ENCODE measurements around the gene IRAK3. TPM values are rescaled to one million over a fixed set of nuclear protein-coding genes. Genes with fewer than 3 reads are reported as not detected.

Gene IRAK3
- total RNA-seq, 1 experiment from 2014 or later: 0.70 TPM

- Mint-ChIP-seq H3K27me3 (ENCODE audit: low read depth) (no peaks in the 10 kb centered on the region), H3K27ac (peak overlapping the region; percentile 97), H3K4me3 (no peak overlapping the region), H3K36me3 (no peaks in the 10 kb centered on the region), H3K4me1 (peaks cover 22% of the 10 kb centered on the region), H3K9me3 (no peaks in the 10 kb centered on the region)
- TF ChIP-seq FOXJ3 (CRISPR knock-in tag; IDR thresholded peaks at IDR 0.05; ENCODE audit: borderline replicate concordance) (no peak), MXD4 (CRISPR knock-in tag; IDR thresholded peaks at IDR 0.05; ENCODE audit: borderline replicate concordance) (no peak), IRF1 (CRISPR knock-in tag; IDR thresholded peaks at IDR 0.05) (no peak), KAT7 (CRISPR knock-in tag; IDR thresholded peaks at IDR 0.05; ENCODE audit: borderline replicate concordance) (no peak), ZNF219 (CRISPR knock-in tag; IDR thresholded peaks at IDR 0.05; ENCODE audit: borderline replicate concordance) (no peak), TEAD1 (CRISPR knock-in tag; IDR thresholded peaks at IDR 0.05) (no peak), CREM (CRISPR knock-in tag; IDR thresholded peaks at IDR 0.05) (no peak), NFE2L1 (CRISPR knock-in tag; IDR thresholded peaks at IDR 0.05) (no peak), HMGA2 (CRISPR knock-in tag; IDR thresholded peaks at IDR 0.05) (no peak), ZNF138 (CRISPR knock-in tag; conservative IDR thresholded peaks at IDR 0.05) (no peak), ESRRA (CRISPR knock-in tag; IDR thresholded peaks at IDR 0.05; ENCODE audit: borderline replicate concordance) (no peak), FOXP4 (CRISPR knock-in tag; IDR thresholded peaks at IDR 0.05) (no peak), PREB (CRISPR knock-in tag; IDR thresholded peaks at IDR 0.05; ENCODE audit: borderline replicate concordance) (no peak), NR2C2 (CRISPR knock-in tag; IDR thresholded peaks at IDR 0.05) (no peak), CTCF (IDR thresholded peaks at IDR 0.05) (no peak)
- CTCF ChIA-PET: interaction anchor here (0.9 kb wide), 1 partner anchor 128 kb away, joined by 4 read pairs; no protein-coding TSS in a partner anchor
- DNase-seq (ENCODE audit: low spot score): no peak
- POLR2A ChIA-PET: no interaction called here
- ATAC-seq: peak; percentile 46
Observed at GRCh38 chr12:66272650-66273049, 83.6 kb downstream of the IRAK3 start.

- DNase-seq (ENCODE audit: low spot score): no peak
Observed at GRCh38 chr12:66273147-66273546, 84.1 kb downstream of the IRAK3 start.

More at GRCh38 chr12:66273147-66273546, 84.1 kb downstream of the IRAK3 start:
- H3K4me3 Mint-ChIP-seq: no peak overlapping the region
- peaks cover 22% of the 10 kb centered on the region for H3K4me1 Mint-ChIP-seq
- H3K27me3 Mint-ChIP-seq (ENCODE audit: low read depth): no peaks in the 10 kb centered on the region
- no peaks in the 10 kb centered on the region for H3K36me3 Mint-ChIP-seq
- CTCF ChIA-PET: interaction anchor here (0.9 kb wide), 1 partner anchor 128 kb away, joined by 4 read pairs; no protein-coding TSS in a partner anchor
- H3K9me3 Mint-ChIP-seq: no peaks in the 10 kb centered on the region
- peak overlapping the region; percentile 97 for H3K27ac Mint-ChIP-seq
- TF ChIP-seq FOXP1 (CRISPR knock-in tag; IDR thresholded peaks at IDR 0.05; ENCODE audit: borderline replicate concordance) (no peak), JAZF1 (CRISPR knock-in tag; IDR thresholded peaks at IDR 0.05) (no peak), CBFB (CRISPR knock-in tag; IDR thresholded peaks at IDR 0.05; ENCODE audit: low read depth) (no peak), E2F4 (CRISPR knock-in tag; IDR thresholded peaks at IDR 0.05; ENCODE audit: borderline replicate concordance, low read depth) (no peak), ATF2 (CRISPR knock-in tag; IDR thresholded peaks at IDR 0.05; ENCODE audit: borderline replicate concordance, low read depth) (no peak), SOX15 (CRISPR knock-in tag; IDR thresholded peaks at IDR 0.05) (no peak), ARID4B (CRISPR knock-in tag; IDR thresholded peaks at IDR 0.05; ENCODE audit: borderline replicate concordance) (no peak)
- POLR2A ChIA-PET: no interaction called here
- peak; percentile 55 for ATAC-seq
